NCI-H2171 (cell line): ENCODE data around the gene TPPP3.
"Not testable (repeated sequence)": the region's sequence is repeated elsewhere in the genome, so short reads cannot be mapped to it uniquely, and the experiment has no call there.

Experiments
- DNase-seq: peaks from one replicate; lab custom pipeline; 2025; lab: John Stamatoyannopoulos, UW

The TPPP3 gene

DNA sequence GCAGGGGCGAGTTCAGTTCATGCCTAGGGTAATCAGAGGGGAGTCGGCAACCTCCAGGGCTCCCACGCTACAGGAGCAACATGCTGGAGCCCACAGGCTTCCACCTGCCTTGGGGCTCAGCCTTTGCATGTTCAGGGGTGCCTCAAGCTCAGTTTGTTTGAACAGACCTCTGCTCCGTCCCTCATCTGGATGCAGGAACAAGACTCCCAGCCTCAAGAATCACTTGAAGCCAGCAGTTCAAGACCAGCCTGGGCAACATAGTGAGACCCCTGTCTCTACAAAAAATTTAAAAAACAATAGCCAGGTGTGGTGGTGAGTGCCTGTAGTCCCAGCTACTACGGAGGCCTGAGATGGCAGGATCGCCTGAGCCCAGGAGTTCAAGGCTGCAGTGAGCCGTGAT lies 32.7 kb upstream of the TPPP3 start:
- DNase-seq = no peak

DNA sequence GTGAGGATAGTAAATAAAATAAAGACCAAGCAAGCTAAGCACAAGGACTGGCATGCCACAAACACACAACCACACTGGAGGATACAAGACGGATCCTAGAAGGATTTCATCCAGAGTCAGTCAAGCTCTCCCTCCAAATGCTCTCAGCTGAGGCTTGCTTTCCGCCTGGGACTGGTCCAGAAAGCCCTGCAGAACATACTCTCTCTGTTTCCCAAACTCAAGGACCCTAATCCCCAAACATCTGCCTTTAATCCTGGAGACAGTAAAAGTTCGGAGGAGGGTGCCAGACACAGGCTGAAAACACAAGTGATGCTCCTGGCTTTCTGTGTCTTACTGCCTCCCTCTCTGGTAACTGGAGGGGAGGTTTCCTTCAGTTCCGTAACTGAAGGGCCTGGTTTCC lies 32.3 kb upstream of the TPPP3 start:
- DNase-seq = no peak

DNA sequence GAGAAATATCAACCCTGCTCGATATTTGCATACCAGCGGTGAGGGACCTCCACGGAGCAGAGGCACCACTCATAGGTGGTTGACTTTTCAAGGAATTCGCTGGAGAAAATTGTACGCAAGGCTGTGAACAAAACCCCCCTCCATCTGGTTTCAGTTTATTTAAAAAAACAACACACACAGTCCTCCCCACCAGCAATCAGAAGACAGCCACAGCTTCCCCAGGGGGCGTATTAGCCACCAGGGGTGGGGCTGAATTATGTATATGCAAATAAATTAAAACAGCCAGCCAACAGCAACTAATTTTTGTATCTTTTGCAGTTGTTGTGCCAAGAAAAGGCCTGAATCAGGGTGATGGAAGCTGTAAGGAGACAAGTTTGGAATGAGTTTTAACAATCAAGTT lies 31.8 kb upstream of the TPPP3 start:
- no peak for DNase-seq

DNA sequence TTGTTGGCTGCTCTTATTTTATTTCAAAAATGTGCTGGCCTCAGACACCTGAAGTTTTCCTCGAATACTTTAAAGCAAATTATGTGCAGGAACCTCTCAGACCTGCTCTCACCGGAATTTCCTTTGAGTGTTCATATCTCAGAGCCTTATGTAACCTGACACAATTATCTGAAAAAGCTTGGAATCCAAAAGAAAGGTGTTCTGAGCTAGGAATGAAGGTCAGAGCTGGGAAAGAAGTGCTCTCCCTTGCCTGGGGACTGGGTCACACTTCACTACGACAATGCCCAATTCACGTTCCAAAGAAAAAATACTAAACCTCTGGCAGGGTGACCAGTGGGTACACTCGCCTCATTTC lies 30.9 kb upstream of the TPPP3 start:
- no peak for DNase-seq

DNA sequence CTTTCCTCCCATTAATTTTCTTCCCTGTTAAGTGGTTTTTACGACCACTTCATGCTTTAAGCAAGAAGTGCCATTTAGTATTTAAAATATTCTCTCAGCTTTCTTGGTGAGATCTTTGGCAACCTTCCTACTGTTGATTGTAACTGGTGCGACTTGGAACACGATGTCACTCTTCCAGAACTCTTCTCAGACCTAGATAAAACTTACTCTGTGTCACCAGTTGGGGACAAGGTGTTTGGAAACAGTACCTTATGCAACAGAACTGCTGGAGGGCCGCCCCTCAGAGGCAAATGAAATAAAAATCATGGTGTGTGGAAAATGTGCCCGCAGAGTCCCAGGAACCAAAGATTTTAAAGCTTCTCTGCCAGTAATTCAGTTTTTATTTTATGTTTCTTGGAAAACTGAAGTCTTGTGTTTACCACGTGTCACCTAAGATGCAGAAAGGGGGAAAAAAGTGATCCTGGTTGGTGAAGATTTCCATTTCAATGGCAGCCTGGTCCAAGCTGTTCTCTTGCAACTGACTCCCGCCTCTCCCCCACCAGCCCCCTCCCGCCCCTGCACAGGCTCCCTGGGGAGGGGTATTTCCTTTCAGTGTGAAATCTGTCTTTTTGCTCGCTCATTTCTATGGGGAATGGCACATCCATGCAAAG lies 30.4 kb upstream of the TPPP3 start:
- DNase-seq = peak; percentile 59

DNA sequence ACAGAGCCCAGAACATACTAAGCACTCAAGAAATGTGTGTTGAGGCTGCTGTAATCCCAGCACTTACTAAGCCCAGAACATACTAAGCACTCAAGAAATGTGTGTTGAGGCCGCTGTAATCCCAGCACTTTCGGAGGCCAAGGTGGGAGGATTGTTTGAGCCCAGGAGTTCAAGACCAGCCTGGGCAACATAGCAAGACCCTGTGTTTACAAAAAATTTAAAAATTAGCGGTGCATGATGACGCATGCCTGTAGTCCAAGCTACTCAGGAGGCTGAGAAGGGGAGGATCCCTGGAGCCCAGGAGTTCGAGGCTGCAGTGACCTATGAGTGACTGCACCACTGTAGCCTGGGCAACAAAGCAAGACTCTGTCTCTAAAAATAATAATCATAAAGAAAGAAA lies 29.7 kb upstream of the TPPP3 start:
- DNase-seq = no peak

DNA sequence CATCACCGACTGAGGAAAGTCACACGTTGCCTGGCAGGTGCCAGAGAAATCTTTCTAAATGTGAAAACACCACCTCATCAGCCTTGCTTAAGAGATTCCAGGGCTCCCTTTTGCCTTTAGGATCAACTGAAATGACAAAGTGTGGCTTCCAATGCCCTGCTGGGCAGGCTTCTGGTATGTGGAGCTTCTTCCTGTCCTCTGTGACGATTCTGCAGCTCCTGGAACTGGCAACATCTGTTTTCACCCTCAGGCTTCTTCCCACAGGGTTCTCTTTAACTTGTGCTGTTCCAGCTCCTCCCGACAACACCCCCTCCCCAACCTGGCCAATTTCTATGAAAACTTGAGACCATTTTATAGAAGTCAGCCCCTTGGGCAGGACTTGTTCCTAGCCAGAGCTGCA lies 27.7 kb upstream of the TPPP3 start:
- no peak for DNase-seq

DNA sequence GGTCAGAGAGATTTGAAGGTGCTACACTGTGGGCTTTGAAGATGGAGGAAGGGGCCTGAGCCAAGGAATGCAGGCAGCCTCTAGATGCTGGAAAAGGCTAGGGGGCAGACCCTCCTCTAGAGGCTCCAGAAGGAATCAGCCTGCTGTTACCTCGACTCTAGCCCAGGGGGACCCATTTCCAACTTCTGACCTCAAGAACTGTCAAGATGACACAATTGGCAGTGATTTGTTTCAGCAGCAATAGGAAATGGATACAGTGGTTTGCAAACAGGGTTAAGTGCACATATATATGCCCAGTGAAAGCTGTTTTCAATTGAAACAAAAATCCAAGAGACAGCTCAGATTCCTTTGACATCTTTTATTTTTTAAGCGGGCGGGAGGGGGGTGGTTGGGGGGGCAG lies 26.6 kb upstream of the TPPP3 start:
- no peak for DNase-seq

DNA sequence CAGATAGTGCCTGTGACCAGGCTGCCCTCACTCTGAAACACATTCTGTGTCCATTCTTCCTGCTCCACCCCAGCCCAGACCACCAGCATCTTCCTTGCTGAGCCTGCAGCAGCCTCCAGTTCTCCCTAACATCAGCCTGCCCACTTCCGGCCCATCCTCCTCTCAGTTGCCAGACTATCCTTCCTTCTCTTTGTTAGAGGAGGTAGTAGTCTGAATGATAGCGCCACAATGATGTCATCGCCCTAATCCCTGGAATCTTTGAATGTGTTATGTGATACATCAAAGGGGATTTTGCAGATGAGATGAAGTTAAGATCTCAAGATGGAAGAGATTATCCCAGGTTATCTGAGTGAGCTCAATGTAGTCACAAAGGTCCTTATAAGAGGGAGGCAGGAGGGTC lies 26.2 kb upstream of the TPPP3 start:
- DNase-seq = no peak

DNA sequence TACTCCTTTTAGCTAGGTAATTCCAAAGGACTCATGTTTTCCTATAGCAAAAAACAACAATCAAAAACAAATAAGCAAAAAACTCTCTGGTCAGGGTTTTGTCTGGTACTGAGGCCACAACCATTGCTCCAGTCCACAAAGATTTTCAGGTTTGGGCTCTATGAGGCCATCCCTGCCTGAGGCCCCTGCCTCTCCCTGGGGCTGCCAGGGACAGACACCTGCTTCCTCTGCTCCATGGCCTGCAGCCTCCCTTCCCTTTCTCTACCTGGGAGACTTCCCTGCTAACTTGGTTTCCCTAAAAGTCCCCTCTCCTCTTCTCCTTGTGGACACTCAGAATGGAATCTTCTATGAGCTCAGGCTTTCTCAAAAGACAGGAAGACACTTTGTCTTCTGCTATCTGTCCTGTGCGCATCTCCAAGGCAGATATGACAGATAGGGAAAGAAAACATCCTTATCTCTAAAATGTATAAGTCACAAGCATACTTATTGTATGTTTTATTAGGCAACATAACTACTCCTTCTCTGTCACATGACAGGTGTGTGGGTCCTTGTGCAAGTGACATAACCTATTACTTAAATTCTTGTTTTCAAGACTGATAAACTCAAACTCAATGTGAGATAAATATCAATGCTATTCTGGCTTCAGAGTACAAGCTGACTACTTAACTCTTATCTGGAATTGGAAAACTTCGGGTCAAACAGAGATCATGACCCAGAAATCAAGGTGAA lies 24.2 kb upstream of the TPPP3 start:
- DNase-seq = no peak

DNA sequence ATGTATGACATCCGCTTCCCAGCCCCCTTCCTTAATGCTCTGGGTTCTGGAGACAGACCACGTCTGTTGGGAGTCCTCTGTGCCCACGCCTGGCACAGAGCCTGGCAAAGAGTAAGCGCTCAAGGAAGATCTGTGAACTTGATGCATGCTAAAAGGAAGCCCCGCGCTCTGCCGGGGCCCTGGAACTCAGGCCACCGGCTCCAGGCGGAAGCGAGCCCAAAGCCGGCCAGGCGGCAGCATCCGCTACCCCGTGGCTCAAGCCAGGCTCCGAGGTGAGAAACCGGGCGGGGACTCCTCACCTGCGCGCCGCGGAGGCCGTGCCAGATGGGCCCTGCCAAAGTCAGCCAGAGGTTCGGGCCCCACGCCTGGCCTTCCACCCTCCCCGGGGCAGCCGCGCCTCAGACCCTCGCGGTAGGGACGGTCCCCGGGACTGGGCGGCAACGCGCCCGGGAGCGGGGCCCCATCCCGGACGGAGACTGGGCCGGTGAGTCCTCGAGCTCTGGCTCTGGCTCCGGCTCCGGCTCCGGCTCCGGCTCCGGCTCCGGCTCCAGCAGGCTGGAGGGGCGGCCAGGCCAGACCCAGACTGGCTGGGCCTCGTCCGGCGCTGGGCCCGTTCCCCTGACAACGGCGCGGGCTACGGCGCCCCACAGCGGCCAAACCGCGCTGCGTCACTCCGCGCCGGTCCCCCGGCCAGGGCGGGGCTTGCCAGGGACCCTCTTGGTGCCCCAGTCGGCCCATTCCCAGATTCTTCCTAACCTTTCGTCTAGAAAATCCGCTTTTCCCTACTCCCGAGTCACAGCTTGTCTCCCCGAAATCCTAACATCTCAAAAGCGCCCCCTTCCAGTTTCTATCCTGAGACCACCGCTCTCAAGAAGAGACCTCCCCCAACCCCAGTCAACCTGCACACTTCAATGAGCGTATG lies 22.8 kb upstream of the TPPP3 start, which contains the start of gene ZDHHC1:
Gene ZDHHC1 (minus strand): TSS at position 606 of the 922 bp plus-strand sequence. CDS start 8,702 bp downstream, outside the sequence.
- peak; percentile 19 for DNase-seq

DNA sequence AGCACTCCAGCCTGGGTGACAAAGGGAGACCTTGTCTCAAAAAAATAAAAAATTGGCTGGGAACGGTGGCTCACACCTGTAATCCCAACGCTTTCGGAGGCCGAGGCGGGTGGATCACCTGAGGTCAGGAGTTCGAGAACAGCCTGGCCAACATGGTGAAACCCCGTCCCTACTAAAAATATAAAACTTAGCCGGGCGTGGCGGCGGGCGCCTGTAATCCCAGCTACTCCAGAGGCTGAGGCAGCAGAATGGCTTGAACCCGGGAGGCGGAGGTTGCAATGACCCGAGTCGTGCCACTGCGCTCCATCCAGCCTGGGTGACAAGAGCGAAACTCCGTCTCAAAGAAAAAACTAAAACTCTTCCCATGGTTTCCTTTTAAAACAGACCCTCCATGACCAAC lies 22.1 kb upstream of the TPPP3 start:
- DNase-seq = not testable (repeated sequence)

DNA sequence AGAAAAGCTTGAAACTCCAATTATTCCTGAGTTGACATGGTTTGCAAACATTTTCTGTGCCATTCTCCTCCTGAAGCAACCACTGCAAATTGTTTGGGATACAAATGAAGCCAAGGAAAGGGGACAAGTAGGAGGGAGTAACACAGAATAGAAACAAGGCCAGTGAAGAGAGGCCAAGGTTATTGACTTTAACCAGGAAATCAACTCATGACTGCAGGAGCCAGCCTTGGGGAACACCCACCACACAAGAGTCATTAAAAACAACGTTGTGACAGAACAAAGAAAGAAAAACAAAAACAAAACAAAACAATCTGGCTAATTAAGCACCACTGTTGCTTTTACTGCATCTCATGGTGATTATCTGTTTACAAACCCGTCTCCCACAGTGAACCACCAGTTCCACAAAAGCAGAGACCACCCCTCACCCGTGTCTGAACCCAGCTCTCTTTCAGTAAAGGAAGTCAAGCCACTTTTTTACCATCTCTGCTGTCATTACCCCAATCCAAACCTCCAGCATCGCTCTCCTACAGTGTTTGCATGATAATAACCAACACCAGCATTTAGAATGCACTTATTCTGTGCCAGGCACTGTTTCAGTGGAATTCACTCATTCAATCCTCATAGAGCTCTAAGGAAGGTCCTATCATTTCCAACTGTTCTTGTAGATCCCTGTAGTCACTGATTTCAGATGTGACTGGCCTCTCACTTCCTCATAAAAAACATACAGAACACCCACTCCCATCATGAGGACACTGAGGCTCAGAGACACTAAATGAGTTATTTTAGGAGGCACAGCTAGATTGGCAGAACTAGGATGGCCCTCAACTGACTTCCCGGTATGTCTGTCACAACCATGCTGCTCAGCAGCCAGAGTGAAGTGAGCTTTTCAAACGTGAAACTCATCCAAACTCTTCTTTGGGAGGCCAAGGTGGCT lies 20.9 kb upstream of the TPPP3 start:
- no peak for DNase-seq

DNA sequence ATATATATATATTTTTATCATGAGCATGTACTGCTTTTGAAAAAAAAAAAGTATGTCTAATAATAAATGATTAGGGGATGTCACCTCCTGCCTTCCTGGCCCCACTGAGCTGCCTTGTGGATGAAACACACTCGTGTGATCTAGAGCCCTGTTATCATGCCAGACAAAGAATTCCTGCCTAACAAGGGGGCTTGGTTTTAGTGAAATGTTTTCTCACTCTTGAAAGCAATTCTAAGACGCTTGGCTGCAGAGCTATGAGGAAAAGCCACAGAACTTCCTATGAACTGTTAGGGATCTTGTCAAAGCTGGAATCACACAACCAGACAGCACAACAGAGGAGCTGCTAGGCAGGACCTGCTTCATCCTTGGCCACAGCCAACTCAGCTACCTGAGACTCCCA lies 19.0 kb upstream of the TPPP3 start:
- DNase-seq = no peak

DNA sequence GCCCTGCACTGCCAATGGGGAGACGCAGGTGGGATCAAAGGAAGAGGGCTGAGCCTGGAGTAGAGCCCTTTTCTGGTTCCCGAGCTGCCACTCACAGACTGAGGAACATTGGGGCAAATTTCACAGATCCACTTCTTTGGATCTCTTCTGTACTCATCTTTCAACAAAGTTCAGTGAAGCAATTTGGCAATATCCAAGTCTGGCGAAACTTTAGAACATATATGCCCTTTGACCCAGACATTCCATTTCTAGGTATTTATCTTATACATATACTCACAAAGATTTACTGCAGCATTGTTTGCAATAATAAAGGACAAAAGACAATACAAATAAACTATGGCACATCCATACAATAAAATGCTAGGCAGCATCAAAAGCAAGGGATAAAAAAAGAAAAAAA lies 18.0 kb upstream of the TPPP3 start:
- no peak for DNase-seq

DNA sequence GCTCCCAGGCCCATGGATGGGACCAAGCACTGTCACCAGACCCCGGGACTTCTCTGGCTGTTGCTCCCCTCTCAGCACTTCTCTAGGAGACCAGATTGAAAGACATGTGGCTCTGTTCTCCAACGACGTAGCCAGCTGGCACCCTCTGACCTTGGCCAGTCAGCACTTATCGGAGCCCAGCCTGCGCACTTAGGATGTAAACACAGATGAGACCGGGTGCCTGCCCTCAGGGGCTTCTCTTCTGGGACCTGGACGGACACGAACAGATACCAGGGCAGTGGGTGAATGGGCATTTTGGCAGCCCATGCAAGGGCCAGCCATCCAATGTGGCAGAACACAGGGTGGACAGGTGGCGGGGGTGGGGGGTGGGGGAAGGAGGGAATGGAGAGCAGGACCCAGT lies 16.3 kb upstream of the TPPP3 start:
- DNase-seq = no peak

DNA sequence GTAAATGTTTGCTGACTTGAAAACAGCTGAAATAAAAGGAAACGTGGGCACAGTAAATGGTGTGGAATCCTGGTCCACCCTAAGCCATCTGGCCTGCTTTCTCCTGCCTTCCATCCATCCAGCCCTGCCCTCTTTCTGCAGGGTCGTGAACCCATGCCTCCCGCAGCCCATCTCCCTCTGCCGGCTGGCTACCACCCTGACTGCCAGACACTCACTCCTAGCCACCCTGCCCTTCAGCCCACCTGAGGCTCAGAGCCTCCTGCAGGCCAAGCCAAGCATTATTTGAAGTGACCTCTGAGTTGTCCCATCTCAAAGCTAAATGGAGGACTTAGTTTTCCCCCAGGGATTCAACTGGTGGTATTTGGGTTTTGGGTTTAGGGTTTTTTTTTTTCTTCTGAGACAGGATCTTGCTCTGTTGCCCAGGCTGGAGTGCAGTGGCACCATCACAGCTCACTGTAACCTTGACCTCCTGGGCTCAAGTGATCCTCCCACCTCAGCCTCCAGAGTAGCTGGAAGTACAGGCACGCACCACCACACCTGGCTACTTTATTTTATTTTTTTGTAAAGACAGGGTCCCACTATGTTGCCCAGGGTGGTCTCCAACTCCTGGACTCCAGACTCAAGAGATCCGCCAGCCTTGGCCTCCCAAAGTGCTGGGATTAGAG lies 14.6 kb upstream of the TPPP3 start:
- no peak for DNase-seq

DNA sequence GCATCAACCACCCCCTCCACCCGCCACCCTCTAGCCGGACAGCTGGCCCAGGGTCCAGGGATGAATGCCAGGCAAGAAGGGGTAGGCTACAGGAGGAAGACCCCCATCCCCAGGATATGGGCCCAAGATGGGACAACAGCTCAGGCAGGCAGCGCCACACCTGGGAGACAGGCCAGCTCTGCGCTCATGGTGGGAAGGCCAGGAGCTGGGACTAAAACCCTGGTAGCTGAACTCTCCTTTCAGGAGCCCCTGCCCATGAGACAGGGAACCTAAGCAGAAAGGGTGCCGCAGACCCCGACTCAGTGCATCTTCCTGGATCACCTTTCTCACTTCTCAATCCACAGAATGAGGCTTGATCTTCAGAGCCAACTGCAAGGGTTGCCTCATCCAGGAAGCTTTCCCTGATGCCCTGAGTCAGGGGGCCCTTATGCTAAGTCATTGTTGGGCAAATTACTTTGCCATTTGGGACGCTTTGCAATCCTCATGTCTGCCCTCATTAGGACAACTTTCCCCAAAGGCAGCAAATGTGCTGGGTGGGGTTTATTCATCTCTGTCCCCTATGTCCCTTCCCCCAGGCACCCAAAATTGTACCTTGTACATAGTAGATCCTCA lies 14.0 kb upstream of the TPPP3 start:
- DNase-seq = no peak

DNA sequence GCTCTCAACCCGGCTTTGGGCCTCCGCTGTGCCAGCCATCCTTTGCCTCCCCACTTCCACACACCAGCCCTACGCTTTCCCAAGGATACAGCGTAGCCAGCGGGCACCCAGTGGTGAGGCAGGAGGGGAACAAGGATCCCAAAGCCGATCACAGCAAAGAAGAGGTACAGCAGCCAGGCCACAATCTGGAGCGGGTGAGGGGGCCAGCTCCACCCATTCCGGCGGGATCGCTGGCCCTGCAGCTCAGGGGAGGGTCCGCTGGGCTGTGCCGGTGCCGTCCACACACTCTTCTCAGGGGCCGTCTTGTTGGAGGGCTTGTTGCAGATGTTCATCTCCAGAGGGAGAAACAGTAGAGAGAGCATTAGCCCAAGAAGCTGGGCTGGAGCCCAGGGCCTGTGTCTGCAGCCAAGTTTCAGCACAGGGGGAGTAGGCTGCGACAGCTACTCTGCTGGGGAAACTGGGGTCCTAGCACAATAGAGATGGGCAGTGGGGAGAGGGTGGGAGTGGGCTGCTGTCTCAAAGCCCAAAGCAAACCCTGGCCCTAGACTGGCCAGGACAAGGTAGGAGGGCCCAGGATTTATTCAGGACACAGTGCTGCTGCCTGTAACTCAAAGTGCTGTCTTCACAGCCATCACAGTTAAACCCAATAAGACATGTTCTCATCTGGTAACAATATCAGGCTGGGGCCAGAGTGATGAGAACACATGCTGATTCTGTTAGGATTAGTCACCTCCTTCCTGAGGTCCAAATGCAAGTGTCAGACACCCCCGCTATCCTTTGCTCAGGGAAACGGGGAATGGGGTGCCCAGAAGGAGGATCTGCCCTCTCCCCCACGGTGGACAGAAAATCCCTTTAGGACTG lies 13.0 kb upstream of the TPPP3 start:
- no peak for DNase-seq

DNA sequence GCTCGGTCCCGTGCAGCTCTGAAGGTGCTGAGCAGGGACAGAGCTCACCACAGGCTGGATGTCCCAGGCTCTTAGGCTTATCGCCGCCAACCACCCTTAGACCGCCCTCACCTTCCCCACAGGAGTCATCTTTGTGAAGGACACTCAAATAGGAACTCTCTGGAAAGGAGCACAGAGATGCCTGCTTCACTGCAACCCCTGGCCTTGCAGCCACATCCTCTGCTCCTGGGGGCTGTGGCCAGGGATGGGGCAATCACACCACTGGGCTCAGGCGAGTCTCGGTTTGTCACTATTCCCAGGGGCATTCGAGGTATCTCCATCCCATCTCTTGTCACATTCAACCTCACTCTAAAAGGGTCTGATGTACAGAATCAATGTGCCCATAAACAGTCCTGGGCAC lies 12.0 kb upstream of the TPPP3 start:
- no peak for DNase-seq
